Spleen (tissue), 7 donors: Measurements from ENCODE around the gene TTC22.

Experiments used
- POLR2A ChIP-seq, 3 donors: fragments of 450-650 bp; IDR thresholded peaks; one replicate each; pipeline ENCODE4 v1.5.1; 2017; ENCODE audit warnings: antibody characterized with exemption in 3 of 3, mild to moderate bottlenecking in 1 of 3
- POLR2AphosphoS5 ChIP-seq, 3 donors: sonication (generic); formaldehyde crosslinking; IDR thresholded peaks; one replicate each; pipeline ENCODE4 v1.5.1; 2017; ENCODE audit warnings: antibody characterized with exemption in 3 of 3
- TF ChIP-seq, protein P1 (sequence below), 11 experiments: fragments of 200-600 bp in 7 of 11; fragments of 450-650 bp in 4 of 11; sonication (generic) in 4 of 11; IDR thresholded peaks in 8 of 11; conservative IDR thresholded peaks in 3 of 11; 1 replicate in 7 of 11; 2 replicates in 4 of 11; pipeline versions ENCODE4 v1.4.0 to v1.8.0; 2016 to 2021; ENCODE audit warnings: antibody characterized with exemption in 11 of 11, inconsistent platforms in 4 of 11, mild to moderate bottlenecking in 1 of 11
- donor health status: DM: no; HTN: no; CAD: no; lungs with moderate emphysema.
- donor health status: DM: no; HTN: no; CAD: no.
- donor health status: DM: no; HTN: no; CAD: no.

DNA sequence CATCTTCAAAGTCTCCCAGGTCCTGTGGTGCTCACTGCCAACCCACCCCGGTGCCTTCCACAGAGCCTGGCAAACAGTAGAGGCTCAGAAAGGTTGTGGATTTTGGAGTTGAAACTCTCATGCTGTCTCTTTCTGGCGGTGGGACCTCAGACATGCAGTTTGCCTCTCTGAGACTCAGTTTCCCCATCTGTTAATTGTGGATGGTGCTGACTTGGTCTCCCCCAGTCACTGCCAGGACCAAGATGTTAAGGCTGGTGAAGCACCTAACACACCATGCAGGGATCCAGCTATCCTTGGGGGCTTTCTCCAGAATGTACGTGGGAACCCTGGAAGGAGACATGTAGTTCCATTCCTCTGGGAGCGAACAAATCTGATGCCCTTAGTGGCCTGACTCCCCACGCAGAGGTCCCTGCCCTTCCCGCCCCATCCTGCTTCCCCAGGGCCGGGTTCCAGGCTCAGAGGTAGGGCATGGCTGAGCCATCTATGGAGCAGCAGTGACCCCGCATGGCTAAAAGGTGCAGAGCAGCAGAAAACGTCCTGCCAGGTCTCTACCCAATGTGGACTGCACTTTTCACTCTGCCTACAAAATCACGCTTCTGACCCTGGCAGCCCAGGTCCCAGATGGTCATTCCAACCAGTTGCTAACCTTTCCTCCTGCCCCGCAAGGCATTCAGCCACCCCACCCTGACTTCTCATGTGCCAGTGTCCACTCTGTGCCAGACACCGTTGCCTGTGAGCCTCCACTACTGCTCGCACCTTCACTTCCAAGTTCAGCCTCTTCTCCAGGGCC lies 9.2 kb upstream of the TTC22 start:
- TF ChIP-seq, protein P1, sequence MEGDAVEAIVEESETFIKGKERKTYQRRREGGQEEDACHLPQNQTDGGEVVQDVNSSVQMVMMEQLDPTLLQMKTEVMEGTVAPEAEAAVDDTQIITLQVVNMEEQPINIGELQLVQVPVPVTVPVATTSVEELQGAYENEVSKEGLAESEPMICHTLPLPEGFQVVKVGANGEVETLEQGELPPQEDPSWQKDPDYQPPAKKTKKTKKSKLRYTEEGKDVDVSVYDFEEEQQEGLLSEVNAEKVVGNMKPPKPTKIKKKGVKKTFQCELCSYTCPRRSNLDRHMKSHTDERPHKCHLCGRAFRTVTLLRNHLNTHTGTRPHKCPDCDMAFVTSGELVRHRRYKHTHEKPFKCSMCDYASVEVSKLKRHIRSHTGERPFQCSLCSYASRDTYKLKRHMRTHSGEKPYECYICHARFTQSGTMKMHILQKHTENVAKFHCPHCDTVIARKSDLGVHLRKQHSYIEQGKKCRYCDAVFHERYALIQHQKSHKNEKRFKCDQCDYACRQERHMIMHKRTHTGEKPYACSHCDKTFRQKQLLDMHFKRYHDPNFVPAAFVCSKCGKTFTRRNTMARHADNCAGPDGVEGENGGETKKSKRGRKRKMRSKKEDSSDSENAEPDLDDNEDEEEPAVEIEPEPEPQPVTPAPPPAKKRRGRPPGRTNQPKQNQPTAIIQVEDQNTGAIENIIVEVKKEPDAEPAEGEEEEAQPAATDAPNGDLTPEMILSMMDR (IDR thresholded peaks at IDR 0.05 in 8 of 11, conservative IDR thresholded peaks at IDR 0.05 in 3 of 11), result peak; percentile 66 to 88 (median 79)
- TF ChIP-seq POLR2A (IDR thresholded peaks at IDR 0.05) (no peak), POLR2AphosphoS5 (IDR thresholded peaks at IDR 0.05) (no peak)
